Left colon (tissue), 2 donors: ENCODE results near the gene CLTB. TPM values are rescaled to one million over a fixed set of nuclear protein-coding genes. Genes with fewer than 3 reads are reported as not detected.

Experiments used
- ATAC-seq: fragments of 200-7000 bp; cut with Tn5 transposase; one replicate; pipeline ENCODE4 v1.9.1; 2020; ENCODE audit warnings: mild to moderate bottlenecking, moderate library complexity
- DNase-seq, 2 donors: peaks; one replicate each; pipeline ENCODE4 v3.0.0-alpha.2; 2020
- intact Hi-C, 2 donors: fragments of 100-400 bp; cut with DNase I in 1 of 2; cut with micrococcal nuclease in 1 of 2; formaldehyde crosslinking; loops; one replicate each; pipeline versions ENCODE4 v1.11.2 to v1.14.0; 2022; cut with DNase I, micrococcal nuclease
- total RNA-seq, 2 donors: library from RNA; stranded (reverse); fragmentation: NEBNext Ultra II Directional; extraction: Animal tissue kit (Norgen Biotek cat#: 25700); gene quantifications; one replicate each; pipeline ENCODE4 v1.2.1, GENCODE V29; 2021
- donor health status: DM: no; HTN: no; CAD: no.
- donor health status: DM: yes; HTN: yes; CAD: no.

Gene CLTB
- total RNA-seq, 2 donors from 2014 or later = 279 to 282 TPM

DNA sequence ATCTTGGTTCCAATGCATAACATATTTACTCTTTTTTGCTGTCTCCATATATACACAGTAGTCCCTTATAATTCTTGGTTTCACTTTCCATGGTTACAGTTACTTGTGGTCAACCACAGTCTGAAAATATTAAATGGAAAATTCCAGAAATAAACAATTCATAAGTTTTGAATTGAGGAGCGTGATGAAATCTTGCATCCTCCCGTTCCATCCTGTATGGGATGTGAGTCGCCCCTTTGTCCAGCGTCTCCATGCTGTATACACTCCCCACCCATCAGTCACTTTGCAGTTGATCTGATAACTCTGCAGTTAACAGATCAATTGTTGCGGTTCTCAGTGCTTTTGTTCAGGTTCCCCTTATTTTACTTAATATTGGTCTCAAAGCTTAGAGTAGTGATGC lies 20.3 kb upstream of the CLTB start:
- intact Hi-C loops = no loop called here
- ATAC-seq = peak; percentile 6
- DNase-seq = no peak

DNA sequence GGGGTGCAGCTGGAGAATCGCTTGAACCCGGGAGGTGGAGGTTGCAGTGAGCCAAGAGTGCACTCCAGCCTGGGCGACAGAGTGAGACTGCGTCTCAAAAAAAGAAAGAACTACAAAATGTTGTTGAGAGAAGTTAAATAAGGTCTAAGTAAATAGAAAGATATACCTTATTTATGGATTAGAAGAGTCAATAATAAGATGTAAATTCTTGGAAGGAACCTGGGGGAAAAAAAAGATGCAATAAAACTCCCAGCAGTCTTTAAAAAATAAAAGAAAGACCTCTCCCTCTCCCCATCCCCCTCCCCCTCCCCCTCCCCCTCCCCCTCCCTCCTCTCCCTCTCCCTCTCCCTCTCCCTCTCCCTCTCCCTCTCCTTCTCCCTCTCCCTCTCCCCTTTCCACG lies 16.4 kb upstream of the CLTB start:
- DNase-seq (no peak), ATAC-seq (no peak)
- intact Hi-C loops = no loop called here

DNA sequence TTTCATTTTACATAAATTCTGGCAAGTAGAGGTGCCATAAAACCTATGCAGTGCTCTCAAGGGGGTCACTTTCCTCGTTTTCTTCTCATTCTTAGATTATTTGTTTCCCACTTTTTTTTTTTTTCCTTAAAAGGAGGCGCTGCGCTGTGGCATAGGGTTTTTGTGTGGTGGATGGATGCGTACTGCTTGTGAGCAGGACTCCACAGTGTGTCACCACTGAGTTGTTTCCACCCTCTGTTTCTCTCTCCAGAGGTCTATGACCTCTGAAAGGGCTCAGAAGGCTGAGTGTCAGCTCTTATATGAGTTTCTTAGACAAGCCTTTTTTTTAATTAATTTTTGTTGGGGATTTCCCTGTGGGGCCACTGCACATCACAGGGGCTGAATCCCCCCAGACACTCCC lies 13.6 kb upstream of the CLTB start:
- no peak for DNase-seq
- ATAC-seq = no peak
- intact Hi-C loops = no loop called here

DNA sequence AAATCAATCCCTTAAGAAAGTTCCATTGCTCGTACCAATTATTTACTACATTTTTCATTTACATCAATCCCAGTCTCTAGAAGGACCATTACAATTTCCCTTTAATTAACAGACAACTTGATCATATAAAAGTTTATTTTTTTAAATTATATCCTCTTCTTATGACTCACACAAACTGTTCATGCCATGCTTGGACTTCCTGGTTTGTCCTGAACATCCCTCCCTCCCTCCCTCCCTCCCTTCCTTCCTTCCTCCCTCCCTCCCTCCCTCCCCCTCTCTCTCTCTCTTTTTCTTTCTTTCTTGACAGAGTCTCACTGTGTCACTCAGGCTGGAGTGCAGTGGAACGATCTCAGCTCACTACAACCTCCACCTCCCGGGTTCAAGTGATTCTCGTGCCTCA lies 11.6 kb upstream of the CLTB start:
- DNase-seq (no peak), ATAC-seq (peak; percentile 75)
- intact Hi-C loops = no loop called here

DNA sequence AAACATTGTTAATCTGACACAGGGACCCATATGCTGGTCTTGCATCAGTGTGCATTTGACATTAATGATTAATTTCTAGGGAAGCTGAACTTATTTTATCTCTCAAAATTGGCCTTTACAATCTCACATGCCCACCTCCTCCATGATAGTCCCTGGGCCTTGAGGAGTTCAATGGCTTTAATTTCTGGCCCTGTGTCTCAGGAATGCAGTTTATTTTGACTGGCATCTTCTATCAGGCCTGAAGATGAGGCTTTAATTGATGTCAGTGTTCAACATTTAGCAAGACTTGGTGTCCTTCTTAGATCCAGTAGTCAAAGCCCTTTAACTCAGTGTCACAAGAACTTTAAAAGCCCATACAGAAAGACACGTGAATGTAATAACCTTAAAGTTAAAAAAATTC lies 10.5 kb upstream of the CLTB start:
- DNase-seq (no peak), ATAC-seq (no peak)
- intact Hi-C loops = no loop called here

DNA sequence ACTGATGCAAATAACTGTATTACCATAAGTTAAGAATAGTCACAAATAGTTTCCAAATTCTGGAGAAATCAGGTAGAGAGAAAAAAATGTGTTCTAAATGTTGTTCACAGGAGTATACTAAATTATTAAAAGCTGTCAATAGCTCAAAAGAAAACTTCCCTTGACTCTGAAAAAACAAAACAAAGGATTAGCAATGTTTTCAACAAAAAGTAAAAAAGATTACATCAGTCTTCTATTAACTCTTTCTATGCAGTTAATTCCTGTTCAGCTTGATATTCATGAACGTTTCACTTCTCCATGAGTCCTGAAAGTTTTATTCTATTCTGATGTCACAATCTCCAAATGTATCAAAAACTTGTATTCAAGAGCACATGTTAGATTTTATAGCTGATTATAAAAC lies 9.5 kb upstream of the CLTB start:
- DNase-seq (no peak), ATAC-seq (no peak)
- intact Hi-C loops = no loop called here

DNA sequence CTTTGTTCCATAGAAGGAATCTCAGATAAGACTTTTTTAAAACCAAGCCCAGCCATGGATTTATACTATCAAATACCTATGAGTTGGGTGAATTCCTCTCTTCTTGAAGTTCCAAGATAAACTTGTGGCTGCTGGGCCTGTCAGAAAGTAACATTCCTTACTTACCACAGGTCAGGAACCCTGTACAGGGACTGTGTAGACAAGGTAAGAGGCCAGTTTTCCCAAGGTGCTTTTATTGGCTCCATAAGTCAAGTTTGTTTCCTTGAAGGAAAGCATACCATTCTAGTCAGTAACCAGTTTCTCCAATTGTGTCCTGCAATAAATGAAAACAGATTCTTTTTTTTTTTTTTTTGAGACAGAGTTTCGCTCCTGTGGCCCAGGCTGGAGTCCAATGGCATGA lies 8.8 kb upstream of the CLTB start:
- ATAC-seq = peak; percentile 71
- intact Hi-C loops = no loop called here
- no peak for DNase-seq

DNA sequence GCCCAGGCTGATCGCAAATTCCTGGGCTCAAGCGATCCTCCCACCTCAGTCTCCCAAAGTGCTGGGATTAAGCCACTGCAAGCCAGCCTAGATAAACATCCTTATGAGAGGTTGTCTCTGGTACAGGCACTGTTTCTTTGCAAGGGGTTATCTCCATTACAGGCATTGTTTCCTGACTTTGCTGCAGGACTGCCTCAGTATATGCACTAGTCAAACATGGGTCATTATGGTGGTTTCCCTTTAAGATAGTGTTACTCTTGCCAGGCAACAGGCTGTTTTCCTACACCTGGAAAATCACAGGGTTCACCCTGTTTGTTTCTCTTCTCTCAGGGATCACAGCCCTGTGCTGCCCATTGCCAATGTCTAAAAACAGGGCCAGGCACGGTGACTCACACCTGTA lies 7.8 kb upstream of the CLTB start:
- no peak for DNase-seq
- ATAC-seq = peak; percentile 22
- intact Hi-C loops = no loop called here

DNA sequence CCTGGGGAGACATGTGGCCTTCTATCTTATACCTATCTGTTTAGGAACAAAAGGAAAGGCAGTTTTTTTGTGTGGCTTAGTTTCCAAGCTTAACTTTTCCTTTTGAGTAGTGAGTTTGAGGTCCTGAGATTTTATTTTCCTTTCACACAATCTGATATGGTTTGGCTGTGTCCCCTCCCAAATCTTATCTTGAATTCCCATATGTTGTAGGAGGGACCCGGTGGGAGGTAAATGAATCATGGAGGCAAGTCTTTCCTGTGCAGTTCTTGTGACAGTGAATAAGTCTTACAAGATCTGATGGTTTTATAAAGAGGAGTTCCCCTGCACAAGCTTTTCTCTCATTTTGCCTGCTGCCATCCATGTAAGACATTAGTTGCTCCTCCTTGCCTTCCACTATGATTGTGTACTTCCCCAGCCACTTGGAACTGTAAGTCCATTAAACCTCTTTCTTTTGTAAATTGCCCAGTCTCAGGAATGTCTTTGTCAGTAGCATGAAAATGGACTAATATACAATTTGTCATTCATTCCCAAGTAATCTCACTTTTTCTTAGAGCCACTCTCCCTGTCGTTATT lies 4.7 kb upstream of the CLTB start:
- ATAC-seq = no peak
- intact Hi-C loops = no loop called here
- DNase-seq = no peak

DNA sequence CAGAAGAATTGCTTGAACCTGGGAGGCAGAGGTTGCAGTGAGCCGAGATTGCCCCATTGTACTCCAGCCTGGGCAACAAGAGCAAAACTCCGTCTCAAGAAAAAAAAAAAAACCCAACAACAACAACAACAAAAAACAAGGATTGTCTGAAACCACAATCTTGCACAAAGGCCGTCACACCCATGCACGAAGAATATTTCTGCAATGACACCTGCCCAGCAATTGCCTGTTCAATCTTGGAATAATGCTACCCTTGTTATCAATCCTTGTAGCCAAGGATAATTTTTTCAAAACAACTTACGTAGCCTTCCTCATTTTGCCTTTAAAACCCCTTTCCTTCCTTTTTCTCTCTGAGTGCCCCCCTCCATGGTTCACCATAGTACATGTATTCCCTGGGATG lies 3.7 kb upstream of the CLTB start:
- DNase-seq (no peak), ATAC-seq (no peak)
- intact Hi-C loops = no loop called here

DNA sequence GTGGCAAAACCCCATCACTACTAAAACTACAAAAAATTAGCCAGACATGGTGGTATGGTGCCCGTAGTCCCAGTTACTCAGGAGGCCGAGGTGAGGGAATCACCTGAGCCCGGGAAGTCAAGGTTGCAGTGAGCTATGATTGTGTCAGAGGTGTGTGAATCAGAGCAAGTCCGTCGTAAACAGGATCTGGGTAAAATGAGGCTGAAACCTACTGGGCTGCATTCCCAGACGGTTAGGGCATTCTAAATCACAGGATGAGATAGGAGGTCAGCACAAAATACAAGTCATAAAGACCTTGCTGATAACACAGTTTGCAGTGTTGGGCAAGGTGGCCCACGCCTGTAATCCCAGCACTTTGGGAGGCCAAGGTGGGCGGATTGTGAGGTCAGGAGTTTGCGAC lies 1.9 kb upstream of the CLTB start:
- DNase-seq (no peak), ATAC-seq (peak; percentile 16)
- intact Hi-C loops = loop anchor here in 1 of 2 donors (10.0 kb wide), 1 partner anchor 227 kb away; the partner anchor contains the start of gene TSPAN17

DNA sequence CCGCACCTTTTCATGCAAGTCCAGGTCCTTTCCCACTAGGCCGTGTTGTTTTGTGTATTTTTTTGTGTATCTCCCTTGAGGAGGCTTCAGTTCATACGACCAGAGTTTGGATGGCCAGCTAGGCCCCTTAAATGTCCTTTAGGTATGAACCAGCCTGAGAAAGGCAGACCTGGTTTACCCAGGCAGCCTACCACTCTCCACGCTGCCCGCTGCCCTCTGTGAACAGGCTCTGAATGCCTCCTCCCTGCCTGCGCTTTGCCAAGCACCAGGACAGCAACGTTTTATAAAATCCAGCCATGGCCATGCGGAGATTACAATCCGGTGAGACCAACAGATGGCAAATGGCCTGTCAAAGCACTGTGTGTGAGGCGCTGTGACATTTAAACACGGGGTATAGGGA lies 626 bp upstream of the CLTB start:
- no peak for DNase-seq
- intact Hi-C loops = loop anchor here in 1 of 2 donors (10.0 kb wide), 1 partner anchor 228 kb away; the partner anchor contains the start of gene TSPAN17
- ATAC-seq = no peak

DNA sequence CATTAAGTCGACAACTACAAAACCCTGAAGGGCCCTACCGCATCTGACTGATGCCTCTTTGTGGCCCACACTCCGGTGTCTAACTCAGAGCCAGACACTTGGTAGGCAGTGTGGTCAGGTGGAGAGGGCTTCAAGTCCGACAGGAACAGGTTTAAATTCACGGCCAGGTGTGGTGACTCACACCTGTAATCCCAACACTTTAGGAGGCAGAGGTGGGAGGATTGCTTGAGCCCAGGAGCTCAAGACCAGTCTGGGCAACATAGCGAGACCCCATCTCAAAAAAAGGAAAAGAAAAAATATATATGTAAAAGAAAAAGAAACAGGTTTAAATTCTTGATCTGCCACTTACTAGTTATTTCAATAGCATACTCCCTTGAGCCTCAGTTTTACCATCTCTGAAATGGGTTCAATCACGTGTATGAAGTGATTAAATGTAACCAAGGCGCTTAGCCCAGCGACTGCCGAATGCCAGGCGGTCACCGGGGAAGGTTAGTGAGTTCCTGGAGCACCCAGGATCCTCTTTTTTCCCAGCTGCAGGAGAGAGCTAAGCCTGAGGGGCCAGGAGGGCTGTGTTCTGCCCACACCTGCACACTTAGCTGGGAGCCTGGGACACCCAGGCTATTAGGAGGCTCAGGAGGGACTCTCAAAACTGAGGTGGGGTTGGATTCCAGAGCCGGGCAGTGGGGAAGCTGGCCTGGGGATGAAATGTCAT lies 943 bp downstream of the CLTB start:
- intact Hi-C loops = loop anchor here in 1 of 2 donors (10.0 kb wide), 1 partner anchor 229 kb away; the partner anchor contains the start of gene TSPAN17
- DNase-seq (no peak), ATAC-seq (peak; percentile 11)

DNA sequence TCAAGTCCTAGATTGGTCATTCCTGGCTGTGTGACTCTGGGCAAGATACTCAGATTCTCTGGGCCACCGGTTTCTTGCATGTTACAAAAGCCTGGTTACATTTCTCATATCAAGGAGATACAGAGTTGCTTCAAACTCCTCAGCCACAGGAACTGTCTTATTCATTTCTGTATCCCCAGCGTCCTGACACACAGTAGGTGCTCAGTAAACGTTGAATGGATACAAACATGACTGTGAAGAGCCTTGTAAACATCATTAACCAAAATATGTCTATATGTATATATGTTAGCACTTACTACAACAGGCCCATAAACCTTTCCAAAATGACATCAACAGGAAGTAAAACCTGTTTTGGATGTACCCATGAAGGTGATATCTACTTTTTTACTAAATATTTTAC lies 1.6 kb downstream of the CLTB start:
- ATAC-seq (no peak), DNase-seq (no peak)
- intact Hi-C loops = loop anchor here in 1 of 2 donors (10.0 kb wide), 1 partner anchor 230 kb away; the partner anchor contains the start of gene TSPAN17

DNA sequence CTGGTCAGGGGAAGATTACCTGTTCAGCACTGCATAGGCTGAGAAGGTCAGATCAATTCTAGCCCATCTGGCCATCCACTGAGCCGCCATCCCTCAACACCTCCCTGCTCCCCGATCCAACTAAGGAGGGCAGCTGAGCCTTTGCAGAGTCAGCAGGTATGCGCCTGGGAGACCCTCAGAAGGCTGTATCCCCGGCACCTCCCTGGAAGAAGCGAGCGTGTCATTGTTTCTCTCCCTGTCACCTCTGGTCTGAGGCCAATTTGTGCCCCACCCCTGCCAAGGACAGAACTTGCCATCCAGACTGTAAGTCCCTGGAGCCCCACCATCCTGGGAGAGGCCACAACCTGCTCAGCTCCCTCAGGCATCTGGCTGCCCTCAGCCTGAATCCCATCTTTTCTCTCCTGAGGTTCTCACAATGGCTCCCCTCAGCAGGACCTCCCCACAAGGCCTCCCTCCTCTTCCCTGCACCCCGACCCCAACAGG lies 2.6 kb downstream of the CLTB start:
- intact Hi-C loops = loop anchor here in 1 of 2 donors (10.0 kb wide), 1 partner anchor 231 kb away; the partner anchor contains the start of gene TSPAN17
- no peak for DNase-seq
- ATAC-seq = no peak

DNA sequence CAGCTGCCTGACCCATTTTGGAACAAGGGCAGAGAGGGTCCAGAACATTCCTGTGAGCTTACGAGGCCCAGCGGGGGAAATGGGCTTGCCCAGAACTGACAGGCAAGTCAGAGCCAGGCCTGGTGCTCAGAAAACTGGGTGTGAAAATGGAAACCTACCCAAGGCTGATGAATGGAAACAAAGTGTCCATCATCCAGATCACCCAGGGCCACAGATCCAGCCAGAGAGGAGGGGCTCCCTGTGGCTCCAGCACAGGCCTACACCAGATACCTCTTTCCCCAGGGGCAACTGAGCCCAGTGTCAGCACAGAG lies 3.1 kb downstream of the CLTB start:
- no peak for ATAC-seq
- DNase-seq = no peak
- intact Hi-C loops = loop anchor here in 1 of 2 donors (10.0 kb wide), 1 partner anchor 232 kb away; the partner anchor contains the start of gene TSPAN17

DNA sequence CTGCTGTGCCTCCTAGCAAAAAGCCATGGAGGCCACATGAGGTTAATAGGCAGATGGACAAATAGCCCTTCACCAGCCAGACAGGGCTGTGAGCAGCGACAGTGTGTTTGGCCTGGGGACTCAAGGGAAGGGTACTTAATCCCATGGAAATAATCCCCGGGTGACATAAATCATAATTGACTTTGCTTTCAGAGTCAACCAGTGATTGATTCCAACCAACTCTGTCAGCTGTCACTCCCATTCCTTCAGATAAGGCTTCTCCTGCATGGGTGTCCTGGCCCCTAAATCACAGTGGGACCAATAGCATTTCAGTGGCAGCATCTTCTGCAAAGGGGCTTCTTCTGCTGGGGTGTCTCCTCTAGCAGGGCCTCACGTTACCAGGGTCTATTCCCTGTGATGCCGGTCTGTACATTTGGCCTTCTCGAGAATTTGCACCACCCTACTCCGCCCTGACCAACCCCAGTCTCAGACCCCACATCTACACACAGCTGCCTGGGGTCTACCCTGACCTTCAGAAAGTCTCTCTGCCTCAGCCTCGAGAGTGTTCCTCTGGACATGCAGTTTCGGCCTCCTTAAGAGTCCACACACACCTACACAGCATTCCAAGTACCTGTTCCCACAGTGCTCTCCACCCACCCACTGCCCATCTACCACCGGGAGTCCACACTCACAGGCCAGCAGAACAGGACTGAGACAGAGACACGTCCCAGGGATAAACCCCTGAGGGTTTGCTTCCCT lies 3.7 kb downstream of the CLTB start:
- ATAC-seq (no peak), DNase-seq (no peak)
- intact Hi-C loops = loop anchor here in 1 of 2 donors (10.0 kb wide), 1 partner anchor 232 kb away; the partner anchor contains the start of gene TSPAN17

DNA sequence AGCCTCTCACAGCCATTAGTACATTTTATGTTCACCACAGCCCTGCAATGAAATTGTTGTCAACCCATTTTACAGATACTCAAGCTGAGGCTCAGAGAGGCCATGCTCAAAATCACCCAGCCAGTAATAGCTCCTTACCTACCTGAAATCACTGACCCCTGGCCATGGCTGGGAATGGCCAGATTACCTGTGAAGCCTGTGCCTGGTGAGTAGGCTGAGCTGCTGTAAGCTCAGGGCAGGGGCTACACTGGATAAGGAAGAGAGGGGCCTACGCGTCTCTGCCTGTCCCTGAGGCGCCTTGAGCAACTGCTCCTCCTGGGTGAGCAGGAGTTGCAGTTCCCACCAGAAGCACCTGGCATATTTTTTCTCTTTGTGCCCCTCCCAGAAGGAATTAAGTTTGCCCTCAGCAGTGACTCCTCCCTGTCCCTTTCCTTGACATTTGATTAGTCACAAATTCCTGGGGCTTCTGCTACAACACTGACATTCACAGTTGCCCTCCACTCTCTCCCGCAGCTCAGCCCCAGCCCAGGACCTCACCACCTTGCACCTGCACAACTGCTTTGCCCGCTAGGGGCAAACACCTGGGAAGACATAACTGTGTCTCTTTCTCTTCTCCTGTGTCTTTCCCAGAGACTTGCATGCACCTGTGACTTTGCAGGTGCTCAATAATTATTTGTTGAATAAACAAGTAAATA lies 5.7 kb downstream of the CLTB start:
- intact Hi-C loops = loop anchor here in 1 of 2 donors (10.0 kb wide), 1 partner anchor 234 kb away; the partner anchor contains the start of gene TSPAN17
- DNase-seq = no peak
- ATAC-seq = no peak

DNA sequence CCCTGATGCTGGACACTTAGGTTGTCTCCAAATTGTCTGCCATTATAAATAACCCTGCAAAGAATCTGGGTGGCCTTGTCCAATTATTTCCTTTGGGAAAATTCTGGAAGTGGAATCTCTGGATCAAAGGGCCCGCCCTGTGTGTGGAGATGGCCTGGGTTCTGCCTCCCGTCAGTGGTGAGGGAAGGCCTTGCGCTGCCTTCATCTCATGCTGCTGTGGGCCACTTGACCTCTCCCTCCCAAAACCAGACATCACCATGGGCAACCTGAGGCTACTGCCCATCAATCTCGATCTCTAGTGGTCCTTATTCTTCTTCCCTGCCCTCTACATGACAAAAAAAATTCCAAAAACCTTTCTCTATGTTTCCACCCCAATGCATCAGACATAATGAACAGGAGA lies 6.6 kb downstream of the CLTB start:
- DNase-seq = no peak
- ATAC-seq = no peak
- intact Hi-C loops = loop anchor here in 1 of 2 donors (10.0 kb wide), 1 partner anchor 235 kb away; the partner anchor contains the start of gene TSPAN17
